Measurements from ENCODE around the gene CDH13.

The CDH13 gene

GRCh38 chr16:83329441-83329840 is 702.7 kb downstream of the CDH13 start:
- FAIRE-seq, result no peak

GRCh38 chr16:83330251-83330650 is 703.5 kb downstream of the CDH13 start:
- FAIRE-seq, result no peak

GRCh38 chr16:83335076-83335475 is 708.3 kb downstream of the CDH13 start:
- FAIRE-seq, result no peak

- no peak for FAIRE-seq
Measured at GRCh38 chr16:83336603-83337002, 709.8 kb downstream of the CDH13 start.

- FAIRE-seq, result no peak
Measured at GRCh38 chr16:83338138-83338537, 711.4 kb downstream of the CDH13 start.

GRCh38 chr16:83338941-83339340 is 712.2 kb downstream of the CDH13 start:
- FAIRE-seq, result no peak

- no peak for FAIRE-seq
Measured at GRCh38 chr16:83343935-83344366, 717.2 kb downstream of the CDH13 start.

- FAIRE-seq, result no peak
Measured at GRCh38 chr16:83345846-83346640, 719.3 kb downstream of the CDH13 start.

- no peak for FAIRE-seq
Measured at GRCh38 chr16:83348991-83349390, 722.2 kb downstream of the CDH13 start.

- no peak for FAIRE-seq
Measured at GRCh38 chr16:83350481-83350880, 723.7 kb downstream of the CDH13 start.

GRCh38 chr16:83351846-83352245 is 725.1 kb downstream of the CDH13 start:
- FAIRE-seq, result no peak

- no peak for FAIRE-seq
Measured at GRCh38 chr16:83353241-83353640, 726.5 kb downstream of the CDH13 start.

- no peak for FAIRE-seq
Measured at GRCh38 chr16:83354015-83354414, 727.2 kb downstream of the CDH13 start.

- no peak for FAIRE-seq
Measured at GRCh38 chr16:83355570-83356218, 728.9 kb downstream of the CDH13 start.

- no peak for FAIRE-seq
Measured at GRCh38 chr16:83356266-83356665, 729.5 kb downstream of the CDH13 start.

- FAIRE-seq, result no peak
Measured at GRCh38 chr16:83356986-83357385, 730.2 kb downstream of the CDH13 start.

GRCh38 chr16:83363521-83363920 is 736.8 kb downstream of the CDH13 start:
- no peak for FAIRE-seq

- FAIRE-seq, result no peak
Measured at GRCh38 chr16:83365166-83365565, 738.4 kb downstream of the CDH13 start.

GRCh38 chr16:83366228-83366627 is 739.5 kb downstream of the CDH13 start:
- no peak for FAIRE-seq

GRCh38 chr16:83374979-83375378 is 748.2 kb downstream of the CDH13 start:
- FAIRE-seq, result no peak

- FAIRE-seq, result no peak
Measured at GRCh38 chr16:83389751-83390150, 763.0 kb downstream of the CDH13 start.

GRCh38 chr16:83390759-83391158 is 764.0 kb downstream of the CDH13 start:
- no peak for FAIRE-seq

- FAIRE-seq, result no peak
Measured at GRCh38 chr16:83392743-83393142, 766.0 kb downstream of the CDH13 start.

GRCh38 chr16:83393196-83393981 is 766.6 kb downstream of the CDH13 start:
- FAIRE-seq, result no peak
